K562 (cell line): ENCODE data around the gene SRCIN1. TPM values are rescaled to one million over a fixed set of nuclear protein-coding genes. Genes with fewer than 3 reads are reported as not detected.

Experiments used
- ATAC-seq: fragments of 200-7000 bp; cut with Tn5 transposase; 3 replicates; pipeline ENCODE4 v1.9.1; 2020; ENCODE audit warnings: moderate library complexity
- BruUV-seq: library from RNA; stranded (reverse); fragments of 400-500 nt; replicated peaks from 2 replicates; lab custom pipeline; 2021; lab: Mats Ljungman, UMichigan
- CTCF ChIA-PET: fragments of 300-600 bp; formaldehyde crosslinking; extraction: SDS; loops from one replicate; lab custom pipeline; 2021; ENCODE audit warnings: low intra/inter-chr PET ratio; lab: Yijun Ruan, JAX
- POLR2A ChIA-PET: fragments of 300-600, 350-650 bp; sonication (Branson Sonifier 250); formaldehyde crosslinking; extraction: SDS; loops from one replicate; lab custom pipeline; 2021; ENCODE audit warnings: antibody characterized with exemption, inconsistent platforms; lab: Yijun Ruan, JAX
- DNase-seq, 4 experiments: peaks; one replicate each; pipeline versions ENCODE4 v3.0.0 to v3.0.0-alpha.2; 2011 to 2018; ENCODE audit warnings: low spot score in 3 of 4, mixed read lengths in 3 of 4; ENCODE audit errors: extremely low read depth in 1 of 4
- FAIRE-seq: peaks from 2 replicates; lab custom pipeline; 2011; peaks lifted over from hg19 to GRCh38; lab: Jason Lieb, UNC
- H2AFZ ChIP-seq: 2 replicates; pipeline ENCODE4 v1.6.0; 2011; ENCODE audit warnings: low read depth, low read length, control low read depth, inconsistent platforms
- H3K27ac ChIP-seq: fragments of 200-600 bp; 3 replicates; pipeline ENCODE4 v1.8.0; 2011; ENCODE audit warnings: low read depth, mild to moderate bottlenecking, control low read depth, inconsistent platforms, low read length, moderate library complexity, mixed read lengths; ENCODE audit errors: extremely low read depth
- H3K27me3 ChIP-seq, 2 experiments: fragments of 300-600 bp in 1 of 2; 2 replicates in 1 of 2; 3 replicates in 1 of 2; pipeline versions ENCODE4 v1.6.0 to v1.8.0; 2011; ENCODE audit warnings: inconsistent platforms in 2 of 2, low read length in 2 of 2, mild to moderate bottlenecking in 1 of 2, mixed read lengths in 1 of 2, moderate library complexity in 1 of 2; ENCODE audit not compliant: control insufficient read depth in 2 of 2, insufficient read depth in 2 of 2
- H3K36me3 ChIP-seq: fragments of 300-600 bp; 3 replicates; pipeline ENCODE4 v1.8.0; 2011; ENCODE audit warnings: mild to moderate bottlenecking, low read length, inconsistent platforms; ENCODE audit not compliant: control insufficient read depth, insufficient read depth
- H3K4me1 ChIP-seq, 2 experiments: fragments of 200-600 bp in 1 of 2; replicated peaks in 1 of 2; 2 replicates in 1 of 2; 3 replicates in 1 of 2; pipeline versions ENCODE4 v1.5.1 to v1.8.0; 2011; ENCODE audit warnings: inconsistent platforms in 2 of 2, low read length in 2 of 2, mild to moderate bottlenecking in 1 of 2, mixed read lengths in 1 of 2, moderate library complexity in 1 of 2; ENCODE audit not compliant: control insufficient read depth in 2 of 2, insufficient read depth in 2 of 2
- H3K4me2 ChIP-seq: 2 replicates; pipeline ENCODE4 v1.6.1; 2011; ENCODE audit warnings: low read length, control low read depth, inconsistent platforms, mixed read lengths; ENCODE audit not compliant: insufficient read depth
- H3K4me3 ChIP-seq: fragments of 200-600 bp; sonication (generic), shearing (Covaris generic); 2 replicates; pipeline ENCODE4 v1.5.1; 2016; ENCODE audit warnings: control low read depth, inconsistent platforms
- H3K79me2 ChIP-seq: fragments of 200-600 bp; 3 replicates; pipeline ENCODE4 v1.8.0; 2011; ENCODE audit warnings: low read length, inconsistent platforms; ENCODE audit not compliant: control insufficient read depth, insufficient read depth
- H3K9ac ChIP-seq, 2 experiments: 2 replicates each; pipeline versions ENCODE4 v1.6.0 to v1.6.1; 2011; ENCODE audit warnings: low read depth in 2 of 2, low read length in 2 of 2, control low read depth in 1 of 2, inconsistent platforms in 1 of 2, mild to moderate bottlenecking in 1 of 2, mixed read lengths in 1 of 2; ENCODE audit not compliant: insufficient read depth in 1 of 2
- H3K9me1 ChIP-seq: one replicate; pipeline ENCODE4 v1.6.0; 2011; ENCODE audit warnings: inconsistent platforms, mild to moderate bottlenecking, low read length, moderate library complexity; ENCODE audit not compliant: control insufficient read depth, insufficient read depth
- H3K9me3 ChIP-seq: replicated peaks from 2 replicates; pipeline ENCODE4 v1.5.1; 2011; ENCODE audit warnings: low read depth, low read length, inconsistent platforms; ENCODE audit not compliant: control insufficient read depth, insufficient read depth
- H4K20me1 ChIP-seq: replicated peaks from 2 replicates; pipeline ENCODE4 v1.6.1; 2011; ENCODE audit warnings: low read length, inconsistent platforms, mixed read lengths; ENCODE audit not compliant: control insufficient read depth, insufficient read depth
- EGR1 ChIP-seq: fragments of 450-650 bp; conservative IDR thresholded peaks from 2 replicates; pipeline ENCODE4 v1.6.1; 2017; ENCODE audit warnings: mild to moderate bottlenecking
- ESRRA ChIP-seq: fragments of 450-650 bp; IDR thresholded peaks from 2 replicates; pipeline ENCODE4 v1.6.1; 2014; ENCODE audit warnings: low read depth, mild to moderate bottlenecking, moderate library complexity, borderline replicate concordance
- GABPB1 ChIP-seq: sonication (generic); formaldehyde crosslinking; IDR thresholded peaks from 2 replicates; pipeline ENCODE4 v1.8.0; 2022; ENCODE audit warnings: mild to moderate bottlenecking, missing genetic modification reagents
- ZNF551 ChIP-seq: fragments of 250-450 bp; sonication (Bioruptor Pico); IDR thresholded peaks from 2 replicates; pipeline ENCODE4 v1.5.0; 2021; ENCODE audit warnings: mild to moderate bottlenecking, moderate library complexity
- WGBS: fragments of 100-300 bp; shearing (Covaris generic); methylation state at CpG from one replicate; pipeline ENCODE4 v1.1.6; 2016; ENCODE audit warnings: low coverage, mixed read lengths; ENCODE audit not compliant: insufficient coverage; ENCODE audit errors: missing lambda C conversion rate; 5-methylcytosine and 5-hydroxymethylcytosine counted together
- in situ Hi-C: fragments of 300-500 bp; cut with MboI; formaldehyde crosslinking; loops from 4 replicates; pipeline ENCODE4 v1.15.0; 2018; ENCODE audit warnings: inconsistent platforms, mixed read lengths
- intact Hi-C: fragments of 100-400 bp; cut with micrococcal nuclease; formaldehyde crosslinking; loops from 2 replicates; pipeline ENCODE4 v1.14.2; 2022
- polyA plus RNA-seq, 8 experiments: library from polyadenylated mRNA; depleted of rRNA in 4 of 8; stranded (reverse) in 5 of 8; unstranded in 3 of 8; fragments of >200 nt; fragmentation: Nextera tagmentation in 2 of 8; fragmentation: Illumina TruSeq in 1 of 8; extraction: Ambion mirVana in 2 of 8; extraction: Trizol in 1 of 8; gene quantifications; 2 replicates each; pipeline versions ENCODE4 v1.2.1 to v1.2.3, GENCODE V29; 2011 to 2014; ENCODE audit warnings: inconsistent platforms in 1 of 8, missing spikeins in 1 of 8
- total RNA-seq, 7 experiments: library from RNA; depleted of rRNA in 6 of 7; stranded (reverse); fragments of >200 nt in 6 of 7; fragmentation: Illumina TruSeq in 2 of 7; extraction: Trizol in 2 of 7; gene quantifications; 2 replicates each; pipeline versions ENCODE4 v1.2.1 to v1.2.3, GENCODE V29; 2011 to 2021; ENCODE audit warnings: low replicate concordance in 1 of 7

The SRCIN1 gene
- total and polyA plus RNA-seq, 9 of the 15 experiments (the other 6 are each of a cell fraction or from before 2014, with no cell fraction given) = 0.09 to 0.33 (median 0.13) TPM; not detected in 6

- Histone ChIP-seq H2AFZ (no peak overlapping the region), H3K9ac (0 out of 4 replicates have a peak overlapping the region, but pooled peaks of 1 of the 2 experiments have one; percentile 7), H3K79me2 (no peaks in the 10 kb centered on the region), H4K20me1 (peaks cover 19% of the 10 kb centered on the region), H3K4me2 (no peak overlapping the region), H3K27me3 (peaks cover 21 to 46% of the 10 kb centered on the region in 2 experiments; a peak in 4 of 5 replicates), H3K36me3 (no peaks in the 10 kb centered on the region), H3K4me1 (peaks cover 10 to 25% of the 10 kb centered on the region in 2 experiments; a peak in 4 of 5 replicates), H3K4me3 (no peak overlapping the region), H3K9me3 (no peaks in the 10 kb centered on the region), H3K27ac (no peak overlapping the region), H3K9me1 (no peaks in the 10 kb centered on the region)
- in situ Hi-C loops = no loop called here
- no peak for DNase-seq
- FAIRE-seq = no peak
- intact Hi-C loops = no loop called here
- 1% methylated on average over 9 of the region's 13 CpGs for WGBS
- no TSS peak for BruUV-seq
- TF ChIP-seq EGR1 (no peak), ESRRA (peak; percentile 32; the same call in 1 of the 2 replicates), GABPB1 (CRISPR knock-in tag) (no peak), ZNF551 (CRISPR knock-in tag) (no peak)
- ChIA-PET CTCF (no interaction called here), POLR2A (interaction anchor here (0.6 to 1.1 kb wide), 3 partner anchors 11 to 105 kb away, joined by 3 to 4 read pairs (median 3); no protein-coding TSS in a partner anchor)
- no peak for ATAC-seq
Observed at GRCh38 chr17:38587947-38588787, 17.6 kb downstream of the SRCIN1 start.
